IMR-90 (cell line): Measurements from ENCODE around the gene C11orf21. TPM values are rescaled to one million over a fixed set of nuclear protein-coding genes. Genes with fewer than 3 reads are reported as not detected.

Source experiments
- ATAC-seq: fragments of 200-7000 bp; cut with Tn5 transposase; 2 replicates; pipeline ENCODE4 v1.9.1; 2020; ENCODE audit warnings: low read depth, mild to moderate bottlenecking, moderate library complexity
- BruUV-seq: library from RNA; stranded (reverse); fragments of 400-500 nt; replicated peaks from 2 replicates; lab custom pipeline; 2021; lab: Mats Ljungman, UMichigan
- CTCF ChIA-PET: fragments of 300-600 bp; formaldehyde crosslinking; extraction: SDS; loops from one replicate; lab custom pipeline; 2021; ENCODE audit warnings: antibody characterized with exemption; lab: Yijun Ruan, JAX
- POLR2A ChIA-PET: fragments of 300-600 bp; sonication (Branson Sonifier 250); formaldehyde crosslinking; loops from one replicate; lab custom pipeline; 2022; ENCODE audit warnings: antibody characterized with exemption; ENCODE audit not compliant: unreplicated experiment; lab: Charles Lee
- DNase-seq: peaks from one replicate; pipeline ENCODE4 v3.0.0; 2013
- H2AFZ ChIP-seq: replicated peaks from 2 replicates; pipeline ENCODE3; 2013; ENCODE audit warnings: low read length, mild to moderate bottlenecking; ENCODE audit not compliant: poor library complexity
- H2AK5ac ChIP-seq: 2 replicates; pipeline ENCODE4 v1.6.1; 2013; ENCODE audit warnings: low read depth, low read length, inconsistent platforms
- H2AK9ac ChIP-seq: replicated peaks from 2 replicates; pipeline ENCODE3; 2013; ENCODE audit warnings: mild to moderate bottlenecking, low read depth, low read length, moderate library complexity; ENCODE audit not compliant: poor library complexity
- H2BK120ac ChIP-seq: 2 replicates; pipeline ENCODE4 v1.6.1; 2013; ENCODE audit warnings: low read depth, low read length, inconsistent platforms
- H2BK15ac ChIP-seq: 3 replicates; pipeline ENCODE4 v1.6.1; 2013; ENCODE audit warnings: low read depth, low read length, inconsistent platforms
- H2BK20ac ChIP-seq: 2 replicates; pipeline ENCODE4 v1.6.1; 2013; ENCODE audit warnings: low read depth, mild to moderate bottlenecking, inconsistent platforms, low read length, moderate library complexity
- H2BK5ac ChIP-seq: 2 replicates; pipeline ENCODE4 v1.6.1; 2013; ENCODE audit warnings: mild to moderate bottlenecking, low read depth, low read length, inconsistent platforms; ENCODE audit not compliant: poor library complexity, severe bottlenecking
- H3K14ac ChIP-seq: replicated peaks from 2 replicates; pipeline ENCODE4 v1.6.1; 2013; ENCODE audit warnings: low read depth, low read length, inconsistent platforms
- H3K18ac ChIP-seq: 2 replicates; pipeline ENCODE4 v1.6.1; 2013; ENCODE audit warnings: low read depth, low read length, control low read depth
- H3K23ac ChIP-seq: 2 replicates; pipeline ENCODE4 v1.6.1; 2013; ENCODE audit warnings: low read depth, low read length, inconsistent platforms
- H3K27ac ChIP-seq: 2 replicates; pipeline ENCODE4 v1.5.1; 2013; ENCODE audit warnings: mild to moderate bottlenecking, control low read depth, low read length; ENCODE audit not compliant: insufficient read depth
- H3K27me3 ChIP-seq: 2 replicates; pipeline ENCODE4 v1.6.1; 2013; ENCODE audit warnings: low read length; ENCODE audit not compliant: control insufficient read depth, insufficient read depth
- H3K36me3 ChIP-seq: 2 replicates; pipeline ENCODE4 v1.6.1; 2013; ENCODE audit warnings: low read length, mixed read lengths; ENCODE audit not compliant: control insufficient read depth, insufficient read depth
- H3K4ac ChIP-seq: 2 replicates; pipeline ENCODE4 v1.6.1; 2013; ENCODE audit warnings: low read depth, low read length, inconsistent platforms
- H3K4me1 ChIP-seq: 2 replicates; pipeline ENCODE4 v1.6.1; 2013; ENCODE audit warnings: low read length, mixed read lengths; ENCODE audit not compliant: control insufficient read depth, insufficient read depth
- H3K4me2 ChIP-seq: 2 replicates; pipeline ENCODE4 v1.6.1; 2013; ENCODE audit warnings: low read depth, mild to moderate bottlenecking, control low read depth, low read length, moderate library complexity
- H3K4me3 ChIP-seq: 2 replicates; pipeline ENCODE4 v1.5.1; 2013; ENCODE audit warnings: low read depth, mild to moderate bottlenecking, control low read depth, low read length, moderate library complexity; ENCODE audit not compliant: insufficient read depth
- H3K56ac ChIP-seq: 2 replicates; pipeline ENCODE4 v1.6.1; 2013; ENCODE audit warnings: low read length, inconsistent platforms; ENCODE audit not compliant: insufficient read depth; ENCODE audit errors: extremely low read depth
- H3K79me1 ChIP-seq, 2 experiments: 2 replicates each; pipeline ENCODE4 v1.6.1; 2013; ENCODE audit warnings: low read length in 2 of 2, inconsistent platforms in 1 of 2, low read depth in 1 of 2
- H3K9ac ChIP-seq: 2 replicates; pipeline ENCODE4 v1.6.1; 2013; ENCODE audit warnings: low read depth, low read length, control low read depth
- H3K9me1 ChIP-seq: 2 replicates; pipeline ENCODE4 v1.6.1; 2013; ENCODE audit warnings: low read length, inconsistent platforms; ENCODE audit not compliant: insufficient read depth
- H3K9me3 ChIP-seq: 2 replicates; pipeline ENCODE4 v1.6.1; 2013; ENCODE audit warnings: low read length; ENCODE audit not compliant: control insufficient read depth, insufficient read depth
- H4K20me1 ChIP-seq: 2 replicates; pipeline ENCODE4 v1.6.1; 2013; ENCODE audit warnings: low read length, inconsistent platforms; ENCODE audit not compliant: insufficient read depth
- H4K5ac ChIP-seq: 2 replicates; pipeline ENCODE4 v1.6.1; 2013; ENCODE audit warnings: mild to moderate bottlenecking, low read depth, low read length, control low read depth
- H4K8ac ChIP-seq, 2 experiments: 2 replicates each; pipeline ENCODE4 v1.6.1; 2013; ENCODE audit warnings: low read depth in 2 of 2, low read length in 2 of 2, control low read depth in 1 of 2, inconsistent platforms in 1 of 2
- H4K91ac ChIP-seq: 2 replicates; pipeline ENCODE4 v1.6.1; 2013; ENCODE audit warnings: low read depth, low read length, inconsistent platforms; ENCODE audit not compliant: insufficient read depth
- CEBPB ChIP-seq: IDR thresholded peaks from 2 replicates; pipeline ENCODE4 v1.6.1; 2012; ENCODE audit warnings: low read depth, low read length, improper control_type of control experiment
- CHD1 ChIP-seq: IDR thresholded peaks from 2 replicates; pipeline ENCODE4 v1.6.1; 2012; ENCODE audit warnings: low read depth, low read length, improper control_type of control experiment
- ELK1 ChIP-seq: fragments of 150-350 bp; IDR thresholded peaks from 2 replicates; pipeline ENCODE4 v1.6.1; 2016; ENCODE audit warnings: low read depth, mild to moderate bottlenecking, low read length, moderate library complexity, borderline replicate concordance
- FOS ChIP-seq: fragments of 150-350 bp; IDR thresholded peaks from 2 replicates; pipeline ENCODE4 v1.6.1; 2016; ENCODE audit warnings: low read depth, low read length
- MAZ ChIP-seq: IDR thresholded peaks from 2 replicates; pipeline ENCODE4 v1.6.1; 2012; ENCODE audit warnings: low read depth, mild to moderate bottlenecking, low read length, improper control_type of control experiment, moderate library complexity, borderline replicate concordance
- MXI1 ChIP-seq: IDR thresholded peaks from 2 replicates; pipeline ENCODE4 v1.6.1; 2012; ENCODE audit warnings: low read depth, mild to moderate bottlenecking, low read length, moderate library complexity, borderline replicate concordance
- NFE2L2 ChIP-seq: fragments of 150-350 bp; IDR thresholded peaks from 2 replicates; pipeline ENCODE4 v1.6.1; 2016; ENCODE audit warnings: low read depth, mild to moderate bottlenecking, low read length
- RAD21 ChIP-seq: IDR thresholded peaks from 2 replicates; pipeline ENCODE4 v1.6.1; 2012; ENCODE audit warnings: low read length, improper control_type of control experiment
- RCOR1 ChIP-seq: IDR thresholded peaks from 2 replicates; pipeline ENCODE4 v1.6.1; 2012; ENCODE audit warnings: mild to moderate bottlenecking, low read length, improper control_type of control experiment; ENCODE audit not compliant: insufficient replicate concordance
- RFX5 ChIP-seq: IDR thresholded peaks from 2 replicates; pipeline ENCODE4 v1.8.0; 2012; ENCODE audit warnings: low read depth, mild to moderate bottlenecking, low read length, moderate library complexity
- SMC3 ChIP-seq: fragments of 150-350 bp; IDR thresholded peaks from 2 replicates; pipeline ENCODE4 v1.6.1; 2016; ENCODE audit warnings: low read depth, mild to moderate bottlenecking, antibody characterized with exemption, low read length, moderate library complexity
- USF2 ChIP-seq: fragments of 150-350 bp; IDR thresholded peaks from 2 replicates; pipeline ENCODE4 v1.6.1; 2017; ENCODE audit warnings: mild to moderate bottlenecking, antibody characterized with exemption, low read length, low read depth
- WGBS, 2 experiments: methylation state at CpG; one replicate each; pipeline versions ENCODE4 v1.1.5 to v1.1.7; 2013; ENCODE audit warnings: missing lambda C conversion rate in 2 of 2; ENCODE audit not compliant: insufficient read length in 1 of 2; ENCODE audit errors: extremely low coverage in 2 of 2; 5-methylcytosine and 5-hydroxymethylcytosine counted together
- dilution Hi-C: fragments of 300-500 bp; cut with HindIII; formaldehyde crosslinking; loops from one replicate; pipeline ENCODE4 v1.14.3; 2018; ENCODE audit warnings: low sequenced_read_pairs; ENCODE audit not compliant: unreplicated experiment
- in situ Hi-C: fragments of 300-500 bp; cut with MboI; formaldehyde crosslinking; loops from 3 replicates; pipeline ENCODE4 v1.14.3; 2019; ENCODE audit warnings: low sequenced_read_pairs, inconsistent platforms, mixed read lengths
- intact Hi-C: fragments of 100-400 bp; cut with micrococcal nuclease; formaldehyde crosslinking; loops from 2 replicates; pipeline ENCODE4 v1.10.0; 2022
- polyA plus RNA-seq, 3 experiments: library from polyadenylated mRNA; depleted of rRNA; stranded (reverse); fragments of >200 nt; gene quantifications; 2 replicates each; pipeline ENCODE4 v1.2.3, GENCODE V29; 2012; ENCODE audit warnings: low replicate concordance in 1 of 3
- total RNA-seq: library from RNA; depleted of rRNA; stranded (reverse); fragments of >200 nt; gene quantifications from 2 replicates; pipeline ENCODE4 v1.2.3, GENCODE V29; 2012
- TF ChIP-seq, protein P1 (sequence below): conservative IDR thresholded peaks from 2 replicates; pipeline ENCODE4 v1.5.1; 2012; ENCODE audit warnings: mild to moderate bottlenecking, low read depth, low read length, improper control_type of control experiment

C11orf21 gene
- total and polyA plus RNA-seq, 2 of the 4 experiments (the other 2 are of a cell fraction): not detected

DNA sequence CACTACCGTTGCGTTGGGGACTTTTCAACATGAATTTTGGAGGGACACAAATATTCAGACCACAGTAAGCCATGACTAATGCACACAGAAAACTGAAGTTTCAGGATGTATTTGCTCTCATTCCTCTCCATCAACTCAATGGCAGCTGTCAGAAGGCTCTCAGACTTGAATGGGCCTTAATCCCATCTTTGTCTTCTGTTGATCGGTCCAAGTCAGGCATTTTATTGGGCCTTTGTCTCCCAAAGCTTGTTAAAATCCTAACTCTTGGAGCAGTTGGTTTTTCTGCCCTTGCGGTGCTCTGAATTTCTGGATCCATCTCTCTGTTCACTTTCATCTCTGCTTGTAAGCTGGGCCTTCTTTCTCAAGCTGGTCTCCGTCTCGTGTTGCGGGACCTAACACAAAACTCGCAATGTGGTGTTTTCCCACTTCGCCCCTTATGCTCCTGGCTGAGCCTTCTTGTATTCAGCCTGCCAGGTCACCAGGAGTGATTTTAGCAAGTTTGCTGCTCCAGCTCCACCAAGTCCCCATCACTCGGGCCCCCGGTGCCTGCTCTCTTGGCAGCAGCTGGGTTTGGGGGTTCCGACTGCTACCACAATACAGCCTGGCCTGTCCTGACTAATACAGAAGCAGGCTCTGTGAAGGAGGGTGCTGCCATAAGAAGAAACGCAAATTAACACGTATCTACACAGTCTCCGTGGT lies 27.1 kb upstream of the C11orf21 start:
- CTCF ChIA-PET: no interaction called here

More for the DNA sequence above, 27.1 kb upstream of the C11orf21 start:
- Histone ChIP-seq H2BK20ac (no peak overlapping the region), H2AFZ (no peak overlapping the region), H2BK15ac (no peak overlapping the region), H3K18ac (no peak overlapping the region), H3K27ac (no peak overlapping the region), H3K27me3 (peaks cover 2% of the 10 kb centered on the region; the same call in 1 of the 2 replicates), H3K56ac (no peak overlapping the region), H3K4me3 (no peak overlapping the region), H3K4ac (no peak overlapping the region), H2AK9ac (no peak overlapping the region), H3K23ac (no peak overlapping the region), H4K20me1 (no peaks in the 10 kb centered on the region), H3K9me1 (no peaks in the 10 kb centered on the region), H3K36me3 (no peaks in the 10 kb centered on the region), H3K14ac (no peak overlapping the region), H3K4me1 (no peaks in the 10 kb centered on the region), H4K91ac (no peak overlapping the region), H2BK5ac (no peak overlapping the region), H2BK120ac (no peak overlapping the region), H3K9me3 (peaks cover 5% of the 10 kb centered on the region), H2AK5ac (no peak overlapping the region), H3K9ac (no peak overlapping the region), H3K4me2 (no peak overlapping the region), H4K8ac (no peak overlapping the region), H4K5ac (no peak overlapping the region), H3K79me1 (no peaks in the 10 kb centered on the region)
- in situ Hi-C loops: no loop called here
- DNase-seq (no peak), ATAC-seq (no peak)
- dilution Hi-C loops: no loop called here
- intact Hi-C loops: no loop called here
- POLR2A ChIA-PET: no interaction called here
- TF ChIP-seq, protein P1, sequence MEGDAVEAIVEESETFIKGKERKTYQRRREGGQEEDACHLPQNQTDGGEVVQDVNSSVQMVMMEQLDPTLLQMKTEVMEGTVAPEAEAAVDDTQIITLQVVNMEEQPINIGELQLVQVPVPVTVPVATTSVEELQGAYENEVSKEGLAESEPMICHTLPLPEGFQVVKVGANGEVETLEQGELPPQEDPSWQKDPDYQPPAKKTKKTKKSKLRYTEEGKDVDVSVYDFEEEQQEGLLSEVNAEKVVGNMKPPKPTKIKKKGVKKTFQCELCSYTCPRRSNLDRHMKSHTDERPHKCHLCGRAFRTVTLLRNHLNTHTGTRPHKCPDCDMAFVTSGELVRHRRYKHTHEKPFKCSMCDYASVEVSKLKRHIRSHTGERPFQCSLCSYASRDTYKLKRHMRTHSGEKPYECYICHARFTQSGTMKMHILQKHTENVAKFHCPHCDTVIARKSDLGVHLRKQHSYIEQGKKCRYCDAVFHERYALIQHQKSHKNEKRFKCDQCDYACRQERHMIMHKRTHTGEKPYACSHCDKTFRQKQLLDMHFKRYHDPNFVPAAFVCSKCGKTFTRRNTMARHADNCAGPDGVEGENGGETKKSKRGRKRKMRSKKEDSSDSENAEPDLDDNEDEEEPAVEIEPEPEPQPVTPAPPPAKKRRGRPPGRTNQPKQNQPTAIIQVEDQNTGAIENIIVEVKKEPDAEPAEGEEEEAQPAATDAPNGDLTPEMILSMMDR: no peak
- TF ChIP-seq ELK1: no peak
- TF ChIP-seq MXI1: no peak
- no peak for TF ChIP-seq RFX5
- TF ChIP-seq SMC3: no peak
- no peak for TF ChIP-seq NFE2L2
- TF ChIP-seq RCOR1: no peak
- no peak for TF ChIP-seq RAD21
- no peak for TF ChIP-seq FOS
- TF ChIP-seq CHD1: no peak
- no peak for TF ChIP-seq CEBPB
- TF ChIP-seq MAZ: no peak
- no peak for TF ChIP-seq USF2
- no TSS peak for BruUV-seq
- 82% methylated on average over 12 of the region's 15 CpGs; no CpG with 5 or more reads in 1 of the 2 experiments for WGBS, 2 experiments
